Keratinocyte (primary cell): ENCODE data around the gene ALDH4A1.

Experiments
- EZH2 ChIP-seq: IDR thresholded peaks from one replicate; pipeline ENCODE4 v1.6.1; 2012; ENCODE audit warnings: inconsistent platforms, mild to moderate bottlenecking, low read length, moderate library complexity
- TF ChIP-seq, protein P1 (sequence below), 3 experiments: IDR thresholded peaks in 1 of 3; conservative IDR thresholded peaks in 1 of 3; optimal IDR thresholded peaks in 1 of 3; 2 replicates in 2 of 3; 3 replicates in 1 of 3; pipeline versions ENCODE3 to v1.5.1; 2011; ENCODE audit warnings: low read length in 3 of 3, mild to moderate bottlenecking in 3 of 3, moderate library complexity in 2 of 3, control low read depth in 1 of 3, inconsistent platforms in 1 of 3; ENCODE audit not compliant: insufficient read depth in 2 of 3; ENCODE audit errors: extremely low read depth in 1 of 3

DNA sequence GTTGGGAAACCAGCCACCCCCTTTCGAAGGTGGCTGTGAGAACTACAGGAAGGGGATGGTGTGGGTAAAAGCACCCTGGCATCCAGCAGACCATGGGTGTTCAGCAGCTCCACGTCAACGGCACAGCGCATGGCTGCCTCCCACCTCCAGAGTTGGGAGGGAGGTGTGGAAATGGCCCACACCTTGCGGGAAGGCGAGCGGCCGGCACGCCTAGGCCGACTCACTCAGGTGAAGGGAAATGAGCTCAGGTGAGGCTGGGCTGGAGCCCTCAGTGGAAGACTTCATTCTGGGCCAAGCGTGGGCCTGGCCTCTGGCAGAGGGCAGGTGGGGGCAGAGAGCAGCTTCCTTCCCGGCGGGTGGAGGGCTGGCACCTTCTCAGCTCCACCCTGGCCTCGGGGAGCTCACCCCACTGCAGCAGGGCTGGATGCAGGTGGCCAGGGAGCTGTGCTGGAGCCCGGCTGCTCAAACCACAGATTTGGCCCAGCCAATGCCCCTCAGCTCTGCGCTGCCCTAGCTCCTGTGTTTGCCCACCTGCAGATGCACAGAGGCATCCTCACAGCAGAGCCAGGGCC lies 24.8 kb upstream of the ALDH4A1 start:
- TF ChIP-seq, protein P1, sequence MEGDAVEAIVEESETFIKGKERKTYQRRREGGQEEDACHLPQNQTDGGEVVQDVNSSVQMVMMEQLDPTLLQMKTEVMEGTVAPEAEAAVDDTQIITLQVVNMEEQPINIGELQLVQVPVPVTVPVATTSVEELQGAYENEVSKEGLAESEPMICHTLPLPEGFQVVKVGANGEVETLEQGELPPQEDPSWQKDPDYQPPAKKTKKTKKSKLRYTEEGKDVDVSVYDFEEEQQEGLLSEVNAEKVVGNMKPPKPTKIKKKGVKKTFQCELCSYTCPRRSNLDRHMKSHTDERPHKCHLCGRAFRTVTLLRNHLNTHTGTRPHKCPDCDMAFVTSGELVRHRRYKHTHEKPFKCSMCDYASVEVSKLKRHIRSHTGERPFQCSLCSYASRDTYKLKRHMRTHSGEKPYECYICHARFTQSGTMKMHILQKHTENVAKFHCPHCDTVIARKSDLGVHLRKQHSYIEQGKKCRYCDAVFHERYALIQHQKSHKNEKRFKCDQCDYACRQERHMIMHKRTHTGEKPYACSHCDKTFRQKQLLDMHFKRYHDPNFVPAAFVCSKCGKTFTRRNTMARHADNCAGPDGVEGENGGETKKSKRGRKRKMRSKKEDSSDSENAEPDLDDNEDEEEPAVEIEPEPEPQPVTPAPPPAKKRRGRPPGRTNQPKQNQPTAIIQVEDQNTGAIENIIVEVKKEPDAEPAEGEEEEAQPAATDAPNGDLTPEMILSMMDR (optimal IDR thresholded peaks at IDR 0.05 in 1 of 3, IDR thresholded peaks at IDR 0.05 in 1 of 3, conservative IDR thresholded peaks at IDR 0.05 in 1 of 3; ENCODE audit: extremely low read depth in 1 of 3, insufficient read depth in 2 of 3, low read length in 3 of 3), result no peak
- no peak for TF ChIP-seq EZH2
